ENCODE results near the gene SPATS2L.

- TF ChIP-seq CTCF (IDR thresholded peaks at IDR 0.05) (no peak), EP300 (IDR thresholded peaks at IDR 0.05) (no peak), POLR2A (IDR thresholded peaks at IDR 0.05) (no peak)
Observed at GRCh38 chr2:200258081-200258480, 48.4 kb upstream of the SPATS2L start.

Measured in ovary (tissue), 3 donors.